Muscle of leg (tissue), 11 donors: ENCODE results near the gene GRAMD1B. TPM values are rescaled to one million over a fixed set of nuclear protein-coding genes. Genes with fewer than 3 reads are reported as not detected.
A peak's percentile ranks its signal among the peaks of the same experiment; 100 is the strongest.

ENCODE experiments used
- DNase-seq: peaks from one replicate; pipeline ENCODE4 v3.0.0; 2013
- H3K27ac ChIP-seq: one replicate; pipeline ENCODE4 v1.5.1; 2013; ENCODE audit warnings: mild to moderate bottlenecking, low read length, control low read depth
- H3K27me3 ChIP-seq: one replicate; pipeline ENCODE4 v1.6.1; 2013; ENCODE audit warnings: low read length; ENCODE audit not compliant: control insufficient read depth, insufficient read depth
- H3K36me3 ChIP-seq: one replicate; pipeline ENCODE4 v1.6.1; 2013; ENCODE audit warnings: low read length; ENCODE audit not compliant: control insufficient read depth, insufficient read depth
- H3K4me1 ChIP-seq: one replicate; pipeline ENCODE4 v1.6.1; 2013; ENCODE audit warnings: low read length; ENCODE audit not compliant: control insufficient read depth, insufficient read depth
- H3K4me3 ChIP-seq: one replicate; pipeline ENCODE4 v1.5.1; 2013; ENCODE audit warnings: low read length, control low read depth
- H3K9me3 ChIP-seq: replicated peaks from 2 replicates; pipeline ENCODE4 v1.6.1; 2013; ENCODE audit warnings: low read depth, low read length; ENCODE audit not compliant: control insufficient read depth
- whole genome bisulfite sequencing: methylation state at CpG from one replicate; pipeline ENCODE4 v1.1.5; 2013; ENCODE audit warnings: missing lambda C conversion rate; ENCODE audit not compliant: insufficient coverage; 5-methylcytosine and 5-hydroxymethylcytosine counted together
- polyA plus RNA-seq, 8 donors: library from polyadenylated mRNA; unstranded; fragments of 120-200 nt; gene quantifications; one replicate each; pipeline versions ENCODE4 v1.2.1 to v1.2.3, GENCODE V29; 2013; ENCODE audit warnings: inconsistent platforms in 1 of 8, low replicate concordance in 1 of 8; ENCODE audit not compliant: insufficient read length in 8 of 8, insufficient read depth in 1 of 8
- total RNA-seq: library from RNA; stranded (reverse); fragments of 120-200 nt; gene quantifications from one replicate; pipeline ENCODE4 v1.2.4, GENCODE V29; 2013

The GRAMD1B gene
- total and polyA plus RNA-seq, 9 donors, result 6.9 to 10.9 (median 8.7) TPM

GRCh38 chr11:123628936-123629683, 199.0 kb downstream of the GRAMD1B start:
- no peak overlapping the region for H3K27ac ChIP-seq
- H3K9me3 ChIP-seq, result no peaks in the 10 kb centered on the region
- 31% methylated on average over 6 of the region's 10 CpGs for WGBS
- peak; percentile 70 for DNase-seq
- H3K27me3 ChIP-seq, result no peaks in the 10 kb centered on the region
- peaks cover 3% of the 10 kb centered on the region for H3K36me3 ChIP-seq
- H3K4me1 ChIP-seq, result peaks cover 3% of the 10 kb centered on the region
- no peak overlapping the region for H3K4me3 ChIP-seq

GRCh38 chr11:123630126-123630608, 200.1 kb downstream of the GRAMD1B start:
- no peaks in the 10 kb centered on the region for H3K27me3 ChIP-seq
- peaks cover 3% of the 10 kb centered on the region for H3K36me3 ChIP-seq
- no peaks in the 10 kb centered on the region for H3K9me3 ChIP-seq
- H3K27ac ChIP-seq, result no peak overlapping the region
- DNase-seq, result no peak
- peaks cover 3% of the 10 kb centered on the region for H3K4me1 ChIP-seq
- no peak overlapping the region for H3K4me3 ChIP-seq
- WGBS, result 43% methylated on average over 2 of the region's 3 CpGs

GRCh38 chr11:123640029-123640428, 210.0 kb downstream of the GRAMD1B start:
- Histone ChIP-seq H3K4me3 (no peak overlapping the region), H3K4me1 (no peaks in the 10 kb centered on the region), H3K27me3 (no peaks in the 10 kb centered on the region), H3K27ac (no peak overlapping the region), H3K9me3 (no peaks in the 10 kb centered on the region), H3K36me3 (peaks cover 8% of the 10 kb centered on the region)
- DNase-seq, result no peak
- 52% methylated on average over 5 of the region's 5 CpGs for WGBS

GRCh38 chr11:123640677-123641494, 210.8 kb downstream of the GRAMD1B start:
- H3K9me3 ChIP-seq, result no peaks in the 10 kb centered on the region
- WGBS, result 20% methylated on average over 15 of the region's 22 CpGs
- H3K27me3 ChIP-seq, result no peaks in the 10 kb centered on the region
- peaks cover 8% of the 10 kb centered on the region for H3K36me3 ChIP-seq
- no peak overlapping the region for H3K27ac ChIP-seq
- H3K4me3 ChIP-seq, result no peak overlapping the region
- no peaks in the 10 kb centered on the region for H3K4me1 ChIP-seq
- DNase-seq, result peak; percentile 17

- peaks cover 8% of the 10 kb centered on the region for H3K36me3 ChIP-seq
- WGBS, result 33% methylated on average over 1 of the region's 4 CpGs
- no peak overlapping the region for H3K4me3 ChIP-seq
- H3K4me1 ChIP-seq, result no peaks in the 10 kb centered on the region
- no peak overlapping the region for H3K27ac ChIP-seq
- H3K27me3 ChIP-seq, result no peaks in the 10 kb centered on the region
- no peaks in the 10 kb centered on the region for H3K9me3 ChIP-seq
- DNase-seq, result no peak
Measured at GRCh38 chr11:123641495-123641840, 211.4 kb downstream of the GRAMD1B start.

- H3K27ac ChIP-seq, result no peak overlapping the region
- H3K36me3 ChIP-seq, result peaks cover 3% of the 10 kb centered on the region
- no peak for DNase-seq
- no peaks in the 10 kb centered on the region for H3K9me3 ChIP-seq
- no peaks in the 10 kb centered on the region for H3K4me1 ChIP-seq
- no peaks in the 10 kb centered on the region for H3K27me3 ChIP-seq
- no peak overlapping the region for H3K4me3 ChIP-seq
- 84% methylated on average over 15 of the region's 15 CpGs for WGBS
Measured at GRCh38 chr11:123642435-123642834, 212.4 kb downstream of the GRAMD1B start.

GRCh38 chr11:123645286-123645975, 215.4 kb downstream of the GRAMD1B start:
- H3K4me3 ChIP-seq, result no peak overlapping the region
- DNase-seq, result no peak
- WGBS, result 94% methylated on average over 4 of the region's 12 CpGs

GRCh38 chr11:123650901-123651300, 220.8 kb downstream of the GRAMD1B start:
- H3K27me3 ChIP-seq, result peaks cover 7% of the 10 kb centered on the region
- no peaks in the 10 kb centered on the region for H3K9me3 ChIP-seq
- H3K36me3 ChIP-seq, result no peaks in the 10 kb centered on the region
- H3K27ac ChIP-seq, result no peak overlapping the region
- no peak for DNase-seq
- no CpG with 5 or more reads among the region's 2 CpGs for WGBS
- peaks cover 34% of the 10 kb centered on the region for H3K4me1 ChIP-seq
- H3K4me3 ChIP-seq, result no peak overlapping the region

More at GRCh38 chr11:123645286-123645975, 215.4 kb downstream of the GRAMD1B start:
- Histone ChIP-seq H3K36me3 (no peaks in the 10 kb centered on the region), H3K27ac (no peak overlapping the region), H3K9me3 (no peaks in the 10 kb centered on the region), H3K4me1 (no peaks in the 10 kb centered on the region), H3K27me3 (no peaks in the 10 kb centered on the region)

- H3K9me3 ChIP-seq, result no peaks in the 10 kb centered on the region
- H3K27me3 ChIP-seq, result peaks cover 7% of the 10 kb centered on the region
- H3K36me3 ChIP-seq, result no peaks in the 10 kb centered on the region
- no peak for DNase-seq
- peaks cover 40% of the 10 kb centered on the region for H3K4me1 ChIP-seq
- no CpG with 5 or more reads among the region's 2 CpGs for WGBS
- no peak overlapping the region for H3K4me3 ChIP-seq
- H3K27ac ChIP-seq, result no peak overlapping the region
Measured at GRCh38 chr11:123652599-123652998, 222.5 kb downstream of the GRAMD1B start.

- peaks cover 7% of the 10 kb centered on the region for H3K27me3 ChIP-seq
- no peaks in the 10 kb centered on the region for H3K9me3 ChIP-seq
Measured at GRCh38 chr11:123653483-123653826, 223.4 kb downstream of the GRAMD1B start.

More at GRCh38 chr11:123653483-123653826, 223.4 kb downstream of the GRAMD1B start:
- Histone ChIP-seq H3K4me1 (peaks cover 40% of the 10 kb centered on the region), H3K36me3 (no peaks in the 10 kb centered on the region), H3K27ac (peak overlapping the region; percentile 85), H3K4me3 (peak overlapping the region; percentile 71)
- WGBS, result 11% methylated on average over 6 of the region's 10 CpGs
- DNase-seq, result no peak
